Upper lobe of left lung (tissue), 4 donors: ENCODE measurements around the gene DCN.

Source experiments
- EP300 ChIP-seq, 4 donors: sonication (generic); formaldehyde crosslinking; IDR thresholded peaks; one replicate each; pipeline ENCODE4 v1.5.1; 2017; ENCODE audit warnings: antibody characterized with exemption in 4 of 4, control low read depth in 2 of 4
- POLR2A ChIP-seq, 4 donors: fragments of 450-650 bp; IDR thresholded peaks; one replicate each; pipeline ENCODE4 v1.5.1; 2016 to 2017; ENCODE audit warnings: antibody characterized with exemption in 4 of 4, mild to moderate bottlenecking in 2 of 4
- POLR2AphosphoS5 ChIP-seq, 2 donors: sonication (generic); formaldehyde crosslinking; IDR thresholded peaks; one replicate each; pipeline ENCODE4 v1.5.1; 2017; ENCODE audit warnings: antibody characterized with exemption in 2 of 2
- TF ChIP-seq, protein P1 (sequence below), 6 experiments: fragments of 450-650 bp in 4 of 6; fragments of 200-600 bp in 2 of 6; sonication (generic) in 2 of 6; IDR thresholded peaks; one replicate each; pipeline ENCODE4 v1.5.1; 2016 to 2019; ENCODE audit warnings: antibody characterized with exemption in 6 of 6

DNA sequence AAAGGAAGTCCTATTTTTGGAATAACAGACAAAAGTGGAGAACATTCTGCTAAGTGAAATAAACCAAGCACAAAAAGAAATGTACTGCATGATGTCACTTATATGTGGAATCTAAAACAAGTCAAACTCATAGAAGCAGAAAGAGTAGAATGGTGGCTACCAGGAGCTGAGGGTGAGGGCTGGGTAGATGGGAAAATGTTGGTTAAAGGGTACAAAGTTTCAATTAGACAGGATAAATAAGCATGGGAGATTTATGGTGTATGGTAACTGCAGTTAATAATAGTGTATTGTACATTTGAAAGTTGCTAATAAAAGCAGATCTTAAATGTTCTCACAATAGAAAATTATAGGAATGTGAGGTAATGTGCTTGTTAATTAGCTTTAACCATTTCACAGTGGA lies 84.2 kb downstream of the DCN start:
- no peak for TF ChIP-seq EP300 (IDR thresholded peaks at IDR 0.05)
- TF ChIP-seq, protein P1, sequence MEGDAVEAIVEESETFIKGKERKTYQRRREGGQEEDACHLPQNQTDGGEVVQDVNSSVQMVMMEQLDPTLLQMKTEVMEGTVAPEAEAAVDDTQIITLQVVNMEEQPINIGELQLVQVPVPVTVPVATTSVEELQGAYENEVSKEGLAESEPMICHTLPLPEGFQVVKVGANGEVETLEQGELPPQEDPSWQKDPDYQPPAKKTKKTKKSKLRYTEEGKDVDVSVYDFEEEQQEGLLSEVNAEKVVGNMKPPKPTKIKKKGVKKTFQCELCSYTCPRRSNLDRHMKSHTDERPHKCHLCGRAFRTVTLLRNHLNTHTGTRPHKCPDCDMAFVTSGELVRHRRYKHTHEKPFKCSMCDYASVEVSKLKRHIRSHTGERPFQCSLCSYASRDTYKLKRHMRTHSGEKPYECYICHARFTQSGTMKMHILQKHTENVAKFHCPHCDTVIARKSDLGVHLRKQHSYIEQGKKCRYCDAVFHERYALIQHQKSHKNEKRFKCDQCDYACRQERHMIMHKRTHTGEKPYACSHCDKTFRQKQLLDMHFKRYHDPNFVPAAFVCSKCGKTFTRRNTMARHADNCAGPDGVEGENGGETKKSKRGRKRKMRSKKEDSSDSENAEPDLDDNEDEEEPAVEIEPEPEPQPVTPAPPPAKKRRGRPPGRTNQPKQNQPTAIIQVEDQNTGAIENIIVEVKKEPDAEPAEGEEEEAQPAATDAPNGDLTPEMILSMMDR (IDR thresholded peaks at IDR 0.05), result no peak
- TF ChIP-seq POLR2A (IDR thresholded peaks at IDR 0.05), result no peak
- no peak for TF ChIP-seq POLR2AphosphoS5 (IDR thresholded peaks at IDR 0.05)
